HFFc6 (cell line): Measurements from ENCODE around the gene THRB. TPM values are rescaled to one million over a fixed set of nuclear protein-coding genes. Genes with fewer than 3 reads are reported as not detected.
A peak's percentile ranks its signal among the peaks of the same experiment; 100 is the strongest.

Experiments used
- DNase-seq: peaks from one replicate; pipeline ENCODE4 v3.0.0-alpha.2; 2018
- H3K27ac Mint-ChIP-seq: 2 replicates; pipeline ENCODE4 v1.8.0; 2020; ENCODE audit warnings: mild to moderate bottlenecking, mixed read lengths
- H3K27me3 Mint-ChIP-seq: 2 replicates; pipeline ENCODE4 v1.8.0; 2021; ENCODE audit warnings: mild to moderate bottlenecking, moderate library complexity, mixed read lengths; ENCODE audit not compliant: insufficient read depth
- H3K36me3 Mint-ChIP-seq: 2 replicates; pipeline ENCODE4 v1.8.0; 2021; ENCODE audit warnings: low read depth, mixed read lengths
- H3K4me1 Mint-ChIP-seq: 2 replicates; pipeline ENCODE4 v1.8.0; 2020; ENCODE audit warnings: low read depth, mixed read lengths
- H3K4me3 Mint-ChIP-seq: 2 replicates; pipeline ENCODE4 v1.8.0; 2020; ENCODE audit warnings: mild to moderate bottlenecking, moderate library complexity, mixed read lengths
- H3K9me3 Mint-ChIP-seq: 2 replicates; pipeline ENCODE4 v1.8.0; 2020; ENCODE audit warnings: mild to moderate bottlenecking, mixed read lengths
- total RNA-seq, 6 experiments: library from RNA; stranded (reverse); fragmentation: NEBNext Ultra II Directional; extraction: Animal tissue kit (Norgen Biotek cat#: 25700); gene quantifications; 2 replicates in 1 of 6; 3 replicates in 5 of 6; pipeline ENCODE4 v1.2.3, GENCODE V29; 2021
- TF ChIP-seq, protein P1 (sequence below): fragments of 200-600 bp; sonication (generic); IDR thresholded peaks from 2 replicates; pipeline ENCODE4 v1.5.0; 2021; ENCODE audit warnings: antibody characterized with exemption, mild to moderate bottlenecking

The THRB gene
- total RNA-seq, 6 experiments from 2014 or later: not detected

DNA sequence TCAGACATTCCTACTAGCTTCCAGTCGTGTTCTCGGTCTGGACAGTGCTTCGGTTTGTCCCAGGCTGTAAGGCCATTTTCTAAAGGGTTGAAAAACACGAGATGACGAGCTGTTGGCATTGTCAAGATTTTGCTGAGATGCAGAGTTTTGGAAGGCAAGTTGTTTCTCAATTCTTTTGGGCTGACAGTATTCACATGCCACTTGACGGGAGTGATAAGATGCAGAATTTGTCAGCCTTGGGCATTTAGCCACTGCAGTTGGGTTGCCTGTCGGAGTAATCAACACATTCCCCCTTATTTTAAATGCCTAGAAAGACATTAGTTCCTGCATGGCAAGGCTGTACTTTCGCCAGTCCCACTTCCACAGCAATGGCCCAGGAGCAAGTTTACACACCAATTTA, 304.4 kb downstream of the THRB start:
- Mint-ChIP-seq H3K27ac (no peak overlapping the region), H3K9me3 (no peaks in the 10 kb centered on the region), H3K36me3 (no peaks in the 10 kb centered on the region), H3K27me3 (peaks cover 3% of the 10 kb centered on the region; the same call in 1 of the 2 replicates), H3K4me1 (peaks cover 9% of the 10 kb centered on the region), H3K4me3 (no peak overlapping the region)
- TF ChIP-seq, protein P1, sequence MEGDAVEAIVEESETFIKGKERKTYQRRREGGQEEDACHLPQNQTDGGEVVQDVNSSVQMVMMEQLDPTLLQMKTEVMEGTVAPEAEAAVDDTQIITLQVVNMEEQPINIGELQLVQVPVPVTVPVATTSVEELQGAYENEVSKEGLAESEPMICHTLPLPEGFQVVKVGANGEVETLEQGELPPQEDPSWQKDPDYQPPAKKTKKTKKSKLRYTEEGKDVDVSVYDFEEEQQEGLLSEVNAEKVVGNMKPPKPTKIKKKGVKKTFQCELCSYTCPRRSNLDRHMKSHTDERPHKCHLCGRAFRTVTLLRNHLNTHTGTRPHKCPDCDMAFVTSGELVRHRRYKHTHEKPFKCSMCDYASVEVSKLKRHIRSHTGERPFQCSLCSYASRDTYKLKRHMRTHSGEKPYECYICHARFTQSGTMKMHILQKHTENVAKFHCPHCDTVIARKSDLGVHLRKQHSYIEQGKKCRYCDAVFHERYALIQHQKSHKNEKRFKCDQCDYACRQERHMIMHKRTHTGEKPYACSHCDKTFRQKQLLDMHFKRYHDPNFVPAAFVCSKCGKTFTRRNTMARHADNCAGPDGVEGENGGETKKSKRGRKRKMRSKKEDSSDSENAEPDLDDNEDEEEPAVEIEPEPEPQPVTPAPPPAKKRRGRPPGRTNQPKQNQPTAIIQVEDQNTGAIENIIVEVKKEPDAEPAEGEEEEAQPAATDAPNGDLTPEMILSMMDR: no peak
- no peak for DNase-seq

DNA sequence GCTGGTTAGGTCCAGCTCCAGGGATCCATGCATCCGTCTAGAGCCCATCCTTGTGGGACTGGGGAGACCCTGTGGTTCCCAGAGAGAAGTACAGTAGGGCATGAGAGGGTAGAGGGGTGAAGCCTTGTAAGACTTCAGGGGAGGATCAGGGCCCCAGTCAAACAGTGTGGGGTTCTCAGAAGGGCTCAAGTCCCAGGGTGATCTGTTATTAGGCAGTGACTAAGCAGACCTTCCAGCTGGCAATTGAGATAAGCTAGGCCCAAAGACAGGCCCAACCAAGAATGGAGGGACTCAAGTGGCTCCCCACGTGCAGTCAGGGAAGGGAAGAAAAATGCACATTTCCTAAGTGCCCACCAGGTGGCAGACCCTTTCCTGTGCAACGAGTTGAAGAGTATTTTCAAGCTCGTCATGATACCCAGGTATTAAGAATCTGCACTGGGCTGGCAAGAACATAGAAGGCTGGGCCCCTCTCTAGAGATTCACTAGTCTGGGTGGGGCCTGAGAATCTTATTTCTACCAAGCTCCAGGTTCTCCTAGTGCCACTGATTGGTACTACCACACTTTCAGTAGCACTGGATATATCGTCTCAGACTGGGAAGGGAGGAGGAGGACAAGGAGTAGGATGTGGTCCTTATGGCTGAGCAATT, 308.8 kb downstream of the THRB start:
- TF ChIP-seq, protein P1: peak; percentile 90
- Mint-ChIP-seq H3K9me3 (no peaks in the 10 kb centered on the region), H3K27me3 (peaks cover 3% of the 10 kb centered on the region; the same call in 1 of the 2 replicates)

DNA sequence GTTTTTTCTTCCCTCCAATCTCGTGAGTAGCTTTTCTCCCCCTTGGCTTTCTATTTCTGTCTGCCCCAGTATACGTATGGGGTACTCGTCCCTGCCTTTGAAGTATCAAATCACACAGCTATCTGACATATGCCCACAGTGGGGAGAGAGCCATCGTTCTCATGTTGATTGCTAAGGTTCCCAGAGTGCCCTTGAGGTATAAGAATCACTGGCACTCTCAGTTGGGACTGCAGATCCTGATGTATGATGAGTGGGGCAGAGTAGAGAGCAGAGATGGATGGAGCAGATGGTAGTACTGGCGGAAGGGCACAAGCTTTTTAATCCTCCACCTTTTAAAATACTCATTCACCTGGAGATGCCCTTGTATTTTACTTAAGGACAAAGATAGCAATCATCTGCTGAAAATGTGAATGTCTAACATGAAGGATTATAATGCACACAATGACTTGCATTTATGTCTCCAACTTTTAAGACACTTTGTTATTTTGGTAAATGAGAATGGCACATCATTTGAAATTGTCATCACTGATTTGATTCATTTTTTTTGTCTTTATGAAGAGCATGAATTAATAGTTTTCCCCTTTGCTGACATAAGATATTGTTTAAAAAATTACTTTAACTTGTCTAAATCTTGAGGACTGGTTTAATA, 310.0 kb downstream of the THRB start:
- H3K4me3 Mint-ChIP-seq: no peak overlapping the region
- H3K27ac Mint-ChIP-seq: no peak overlapping the region
- peaks cover 9% of the 10 kb centered on the region for H3K4me1 Mint-ChIP-seq
- no peaks in the 10 kb centered on the region; the same call in 1 of the 2 replicates for H3K27me3 Mint-ChIP-seq
- TF ChIP-seq, protein P1: no peak
- no peaks in the 10 kb centered on the region for H3K9me3 Mint-ChIP-seq
- no peaks in the 10 kb centered on the region for H3K36me3 Mint-ChIP-seq
- DNase-seq: no peak

More for the DNA sequence above, 308.8 kb downstream of the THRB start:
- H3K4me1 Mint-ChIP-seq: peaks cover 9% of the 10 kb centered on the region
- no peak overlapping the region for H3K4me3 Mint-ChIP-seq
- H3K27ac Mint-ChIP-seq: peak overlapping the region; percentile 47; the same call in 1 of the 2 replicates
- peak; percentile 53 for DNase-seq
- H3K36me3 Mint-ChIP-seq: no peaks in the 10 kb centered on the region

DNA sequence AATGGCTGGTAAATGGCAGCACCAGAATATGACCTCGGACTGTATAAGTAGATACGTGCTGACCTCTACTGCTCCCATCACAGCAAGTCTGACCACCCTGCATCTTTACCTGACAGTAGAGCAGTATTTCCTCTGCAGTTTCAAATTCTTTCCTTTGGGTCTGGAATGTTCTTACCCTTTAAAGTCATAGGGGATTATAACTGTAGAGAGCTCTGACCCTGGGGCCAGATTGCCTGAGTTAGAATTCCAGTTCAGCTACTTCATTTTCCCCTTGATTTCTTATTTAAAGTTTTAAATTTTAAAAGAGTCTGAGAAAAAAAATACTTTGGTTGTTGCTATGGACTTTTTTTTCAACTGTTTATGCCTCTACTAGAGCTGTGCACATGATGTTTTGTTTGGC, 311.9 kb downstream of the THRB start:
- Mint-ChIP-seq H3K9me3 (no peaks in the 10 kb centered on the region), H3K27me3 (no peaks in the 10 kb centered on the region), H3K27ac (no peak overlapping the region), H3K4me1 (peaks cover 9% of the 10 kb centered on the region), H3K4me3 (no peak overlapping the region), H3K36me3 (no peaks in the 10 kb centered on the region)
- TF ChIP-seq, protein P1: no peak
- DNase-seq: no peak

DNA sequence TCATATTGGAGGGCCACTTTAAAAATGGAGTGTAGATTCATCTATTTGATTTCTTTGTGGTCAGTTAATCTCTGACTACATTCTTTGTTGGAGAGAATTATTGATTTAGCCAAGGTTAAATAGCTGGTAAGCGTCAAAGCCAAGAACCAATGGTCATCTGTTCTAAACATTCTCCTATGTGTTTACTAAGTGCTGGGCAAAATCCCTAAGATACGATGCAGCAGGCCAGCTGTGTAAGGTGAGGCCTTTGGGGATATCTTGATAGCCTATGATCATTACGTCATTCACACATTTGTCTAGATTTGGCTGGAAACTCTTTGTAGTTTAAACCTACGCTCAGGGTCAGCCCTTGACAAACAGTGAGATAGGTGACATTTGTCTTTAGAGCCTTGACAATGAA, 313.4 kb downstream of the THRB start:
- Mint-ChIP-seq H3K36me3 (no peaks in the 10 kb centered on the region), H3K27me3 (no peaks in the 10 kb centered on the region), H3K4me1 (peaks cover 9% of the 10 kb centered on the region), H3K27ac (no peak overlapping the region), H3K4me3 (no peak overlapping the region), H3K9me3 (no peaks in the 10 kb centered on the region)
- TF ChIP-seq, protein P1: no peak
- no peak for DNase-seq
